GM10248 (cell line): Measurements from ENCODE around the gene NCK1.

Source experiments
- CTCF ChIA-PET: fragments of 300-600 bp; sonication (Branson Sonifier 250); formaldehyde crosslinking; extraction: SDS; loops from one replicate; lab custom pipeline; 2021; ENCODE audit warnings: antibody characterized with exemption; lab: Yijun Ruan, JAX
- POLR2A ChIA-PET: fragments of 350-650 bp; sonication (Branson Sonifier 250); formaldehyde crosslinking; extraction: SDS; loops from one replicate; lab custom pipeline; 2020; ENCODE audit warnings: antibody characterized with exemption; lab: Yijun Ruan, JAX
- DNase-seq: peaks from one replicate; pipeline ENCODE4 v3.0.0; 2012; ENCODE audit errors: extremely low spot score
- TF ChIP-seq, protein P1 (sequence below): IDR thresholded peaks from 2 replicates; pipeline ENCODE4 v1.5.1; 2012; ENCODE audit warnings: mild to moderate bottlenecking, low read depth; ENCODE audit errors: extremely low read depth, missing control alignments, control extremely low read depth

NCK1 gene

GRCh38 chr3:136937851-136938250 is 75.8 kb downstream of the NCK1 start:
- POLR2A ChIA-PET = no interaction called here

DNA sequence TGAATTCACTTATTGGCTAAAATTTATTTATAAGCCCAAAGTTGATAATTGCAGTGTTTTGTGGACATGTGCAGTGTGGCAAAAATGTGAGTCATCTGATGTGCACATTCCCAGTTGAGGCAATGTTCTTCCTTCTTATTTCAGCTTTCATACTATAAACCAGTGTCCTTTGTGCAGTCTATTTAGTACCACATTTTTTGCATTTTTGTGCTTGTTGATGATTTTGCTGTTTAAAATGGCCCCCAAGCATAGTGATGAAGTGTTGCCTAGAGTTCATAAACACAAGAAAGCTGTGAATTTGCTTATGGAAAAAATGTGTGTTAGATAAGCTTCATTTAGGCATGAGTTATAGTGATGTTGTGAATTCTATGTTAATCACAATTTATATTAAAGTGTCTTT is 76.3 kb downstream of the NCK1 start:
- POLR2A ChIA-PET = no interaction called here
- TF ChIP-seq, protein P1, sequence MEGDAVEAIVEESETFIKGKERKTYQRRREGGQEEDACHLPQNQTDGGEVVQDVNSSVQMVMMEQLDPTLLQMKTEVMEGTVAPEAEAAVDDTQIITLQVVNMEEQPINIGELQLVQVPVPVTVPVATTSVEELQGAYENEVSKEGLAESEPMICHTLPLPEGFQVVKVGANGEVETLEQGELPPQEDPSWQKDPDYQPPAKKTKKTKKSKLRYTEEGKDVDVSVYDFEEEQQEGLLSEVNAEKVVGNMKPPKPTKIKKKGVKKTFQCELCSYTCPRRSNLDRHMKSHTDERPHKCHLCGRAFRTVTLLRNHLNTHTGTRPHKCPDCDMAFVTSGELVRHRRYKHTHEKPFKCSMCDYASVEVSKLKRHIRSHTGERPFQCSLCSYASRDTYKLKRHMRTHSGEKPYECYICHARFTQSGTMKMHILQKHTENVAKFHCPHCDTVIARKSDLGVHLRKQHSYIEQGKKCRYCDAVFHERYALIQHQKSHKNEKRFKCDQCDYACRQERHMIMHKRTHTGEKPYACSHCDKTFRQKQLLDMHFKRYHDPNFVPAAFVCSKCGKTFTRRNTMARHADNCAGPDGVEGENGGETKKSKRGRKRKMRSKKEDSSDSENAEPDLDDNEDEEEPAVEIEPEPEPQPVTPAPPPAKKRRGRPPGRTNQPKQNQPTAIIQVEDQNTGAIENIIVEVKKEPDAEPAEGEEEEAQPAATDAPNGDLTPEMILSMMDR = no peak
- CTCF ChIA-PET = interaction anchor here (1.0 kb wide), 1 partner anchor 17 kb away, joined by 3 read pairs; no protein-coding TSS in a partner anchor
- DNase-seq = no peak

More at GRCh38 chr3:136937851-136938250, 75.8 kb downstream of the NCK1 start:
- DNase-seq = no peak
- TF ChIP-seq, protein P1 = no peak
- CTCF ChIA-PET = no interaction called here

- ChIA-PET CTCF (no interaction called here), POLR2A (no interaction called here)
- no peak for DNase-seq
- TF ChIP-seq, protein P1 = no peak
Observed at GRCh38 chr3:136939489-136939888, 77.5 kb downstream of the NCK1 start.

DNA sequence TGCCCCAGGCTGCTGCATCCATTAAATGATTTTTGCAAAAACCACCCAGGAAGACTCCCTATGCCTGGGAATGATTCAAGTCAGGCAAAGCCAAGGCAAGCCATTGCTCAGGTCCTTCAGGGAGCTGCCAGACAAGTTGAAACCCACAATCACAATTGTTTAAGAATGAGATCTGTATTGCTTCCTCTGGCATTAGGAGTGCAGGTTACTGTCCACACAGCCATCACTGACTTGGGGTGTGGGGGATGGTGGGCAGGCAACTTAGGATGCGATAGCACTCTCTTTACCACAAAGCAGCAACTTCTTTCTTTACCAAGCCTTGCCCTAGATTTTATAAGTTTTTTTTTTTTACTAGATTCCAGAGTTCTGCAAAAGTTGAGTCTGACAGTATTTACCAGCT is 80.8 kb downstream of the NCK1 start:
- POLR2A ChIA-PET = no interaction called here
- CTCF ChIA-PET = interaction anchor here (1.6 kb wide), 1 partner anchor 190 kb away, joined by 3 read pairs; the partner anchor contains the start of gene STAG1
- TF ChIP-seq, protein P1 = no peak
- DNase-seq = no peak

DNA sequence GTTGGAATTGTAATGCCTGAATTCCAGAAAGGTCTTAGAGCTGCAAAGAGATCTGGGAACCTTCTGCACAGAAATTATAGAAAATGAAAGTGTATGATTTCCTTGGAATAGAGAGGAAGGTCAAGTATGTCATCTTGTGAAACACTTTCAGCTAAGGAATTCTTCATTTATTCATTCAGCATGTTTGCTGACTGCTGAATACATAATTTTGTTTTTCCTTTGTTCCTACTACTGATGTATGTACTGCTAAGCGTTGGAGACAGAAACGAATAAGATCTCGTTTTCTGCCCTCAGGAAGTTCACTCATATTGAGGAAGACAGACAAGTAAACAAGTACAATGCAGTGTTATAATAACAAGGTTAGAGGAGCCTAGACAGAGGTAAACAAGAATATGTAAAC is 81.4 kb downstream of the NCK1 start:
- ChIA-PET CTCF (no interaction called here), POLR2A (no interaction called here)
- TF ChIP-seq, protein P1 = no peak
- no peak for DNase-seq

- ChIA-PET CTCF (interaction anchor here (1.2 to 1.3 kb wide), 2 partner anchors 10 to 195 kb away, joined by 5 to 6 read pairs; partner anchors contain the start of gene STAG1), POLR2A (no interaction called here)
- TF ChIP-seq, protein P1 = no peak
- no peak for DNase-seq
Observed at GRCh38 chr3:136946978-136947377, 85.0 kb downstream of the NCK1 start.
